GM18867 (cell line): ENCODE results near the gene RFX3.

Experiments used
- ATAC-seq: cut with Tn5 transposase; IDR thresholded peaks from one replicate; pipeline ENCODE4 v1.9.1; 2021; ENCODE audit warnings: mild to moderate bottlenecking, moderate library complexity; ENCODE audit not compliant: unreplicated experiment

RFX3 gene

GRCh38 chr9:3525836-3526164 lies at the start of gene RFX3:
TSS of gene RFX3 (minus strand) at chr9:3526001. CDS start at chr9:3395588, 130,413 bp downstream.
- peak; percentile 53 for ATAC-seq

DNA sequence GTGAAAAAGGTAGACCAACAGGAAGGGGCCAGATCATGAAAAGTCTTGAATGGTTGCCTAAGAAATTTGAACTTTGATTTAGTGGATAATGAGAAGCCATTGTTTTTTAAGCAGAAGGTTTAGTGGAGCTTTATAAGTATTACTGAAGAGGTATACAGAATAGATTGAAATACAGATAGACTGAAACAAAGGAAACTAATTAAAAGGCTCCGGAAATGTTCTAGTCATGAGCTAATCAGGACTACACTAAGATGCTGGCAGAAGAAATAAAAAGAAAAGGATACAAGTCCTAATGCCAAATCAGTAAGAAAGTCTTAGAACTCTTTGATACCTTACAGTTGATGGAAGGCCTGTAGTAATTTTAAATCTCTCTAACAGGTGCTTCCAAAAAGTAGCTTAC lies 45.7 kb upstream of the RFX3 start:
- no peak for ATAC-seq

DNA sequence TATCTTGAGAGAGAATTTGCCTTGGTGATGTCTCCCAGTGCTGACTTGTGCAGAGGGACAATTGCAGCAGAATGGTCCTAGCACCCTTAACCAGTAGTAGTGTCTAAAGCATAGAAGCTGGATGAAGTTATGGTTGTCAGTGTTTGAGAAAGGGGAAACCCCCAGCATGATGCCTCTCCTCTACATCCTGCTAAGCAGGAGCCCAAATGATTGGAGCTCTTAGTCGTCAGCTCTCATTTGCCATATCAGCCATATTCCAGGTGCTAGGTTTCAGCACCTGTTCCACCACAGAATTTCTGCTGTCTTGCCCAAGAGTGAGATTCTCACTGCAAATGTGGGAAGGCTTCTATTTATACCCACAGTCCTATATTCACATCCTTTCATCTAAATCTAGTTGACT lies 43.7 kb upstream of the RFX3 start:
- ATAC-seq = no peak

GRCh38 chr9:3567988-3568387 lies 42.2 kb upstream of the RFX3 start:
- no peak for ATAC-seq

- ATAC-seq = no peak
Observed at GRCh38 chr9:3553076-3553765, 27.4 kb upstream of the RFX3 start.

GRCh38 chr9:3549225-3549624 lies 23.4 kb upstream of the RFX3 start:
- no peak for ATAC-seq

GRCh38 chr9:3548648-3549047 lies 22.8 kb upstream of the RFX3 start:
- no peak for ATAC-seq

DNA sequence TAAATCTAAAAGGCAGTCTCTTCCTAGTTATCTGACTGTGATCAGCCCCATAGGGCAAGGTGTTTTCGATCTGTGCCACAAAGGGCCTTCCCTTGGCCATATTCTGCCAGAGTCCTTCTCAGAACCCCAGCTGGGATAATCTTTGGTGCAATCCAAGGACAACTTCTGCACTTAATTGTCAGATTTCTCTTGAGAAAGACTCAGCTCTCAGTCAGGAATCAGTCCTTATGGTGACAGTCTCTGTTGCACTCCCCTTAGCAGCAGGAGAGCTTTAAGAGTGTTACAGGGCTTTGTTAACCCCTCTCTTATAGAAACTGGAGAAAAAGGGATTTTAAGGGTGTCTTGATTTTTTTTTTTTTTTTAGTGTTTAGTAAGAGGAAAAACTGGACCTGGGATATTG lies 15.4 kb upstream of the RFX3 start:
- no peak for ATAC-seq

DNA sequence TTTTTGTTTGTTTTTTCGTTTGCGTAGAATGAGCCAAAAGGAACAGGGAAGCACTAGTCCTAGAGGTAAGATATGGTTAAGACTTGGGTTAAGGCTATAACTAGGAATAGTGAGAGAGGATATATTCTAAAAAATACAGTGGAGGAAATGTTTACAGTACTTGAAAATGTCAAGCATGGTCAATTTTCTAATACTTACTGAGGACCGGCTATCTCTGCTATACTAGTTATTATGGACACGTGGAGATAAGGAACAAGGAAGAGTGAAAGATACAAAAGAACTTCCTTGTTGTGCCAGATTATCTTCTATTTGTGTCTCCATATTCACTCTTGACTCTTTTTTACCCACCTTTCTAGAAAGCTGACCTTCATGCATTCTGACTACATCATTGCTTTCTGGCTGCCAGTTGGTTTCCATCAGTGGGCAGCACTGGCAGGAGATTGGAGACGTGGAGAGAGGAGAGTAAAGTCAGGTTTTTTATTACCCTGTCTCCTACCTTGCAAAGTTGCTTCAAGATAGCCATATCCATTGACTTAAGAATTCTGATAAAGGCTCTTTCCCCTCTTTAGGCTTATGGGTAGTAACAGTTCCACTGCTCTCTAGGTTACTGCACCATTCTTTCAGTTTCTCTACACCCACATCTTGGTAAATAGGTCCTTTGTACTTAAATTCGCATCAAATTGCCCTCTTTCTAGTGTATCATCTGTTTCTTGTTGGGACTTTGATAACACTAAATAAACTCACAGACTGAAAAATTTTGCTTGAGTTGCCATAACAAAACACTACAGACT lies 9.0 kb upstream of the RFX3 start:
- no peak for ATAC-seq

GRCh38 chr9:3532158-3532557 lies 6.4 kb upstream of the RFX3 start:
- ATAC-seq = no peak

DNA sequence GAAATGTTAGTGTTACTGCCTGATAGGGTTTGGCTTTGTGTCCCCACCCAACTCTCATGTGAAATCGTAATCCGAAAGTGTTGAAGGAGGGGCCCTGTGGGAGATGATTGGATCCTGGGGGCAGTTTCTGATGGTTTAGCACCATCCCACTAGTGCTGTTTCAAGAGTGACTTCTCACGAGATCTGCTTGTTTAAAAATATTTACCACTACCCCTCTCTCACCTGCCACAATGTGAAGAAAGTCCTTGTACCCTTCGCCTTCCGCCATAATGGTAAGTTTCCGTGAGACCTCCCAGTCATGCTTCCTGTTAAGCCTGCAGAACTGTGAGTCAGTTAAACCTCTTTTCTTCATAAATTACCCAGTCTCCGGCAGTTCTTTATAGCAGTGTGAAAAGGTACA lies 2.6 kb upstream of the RFX3 start:
- no peak for ATAC-seq

DNA sequence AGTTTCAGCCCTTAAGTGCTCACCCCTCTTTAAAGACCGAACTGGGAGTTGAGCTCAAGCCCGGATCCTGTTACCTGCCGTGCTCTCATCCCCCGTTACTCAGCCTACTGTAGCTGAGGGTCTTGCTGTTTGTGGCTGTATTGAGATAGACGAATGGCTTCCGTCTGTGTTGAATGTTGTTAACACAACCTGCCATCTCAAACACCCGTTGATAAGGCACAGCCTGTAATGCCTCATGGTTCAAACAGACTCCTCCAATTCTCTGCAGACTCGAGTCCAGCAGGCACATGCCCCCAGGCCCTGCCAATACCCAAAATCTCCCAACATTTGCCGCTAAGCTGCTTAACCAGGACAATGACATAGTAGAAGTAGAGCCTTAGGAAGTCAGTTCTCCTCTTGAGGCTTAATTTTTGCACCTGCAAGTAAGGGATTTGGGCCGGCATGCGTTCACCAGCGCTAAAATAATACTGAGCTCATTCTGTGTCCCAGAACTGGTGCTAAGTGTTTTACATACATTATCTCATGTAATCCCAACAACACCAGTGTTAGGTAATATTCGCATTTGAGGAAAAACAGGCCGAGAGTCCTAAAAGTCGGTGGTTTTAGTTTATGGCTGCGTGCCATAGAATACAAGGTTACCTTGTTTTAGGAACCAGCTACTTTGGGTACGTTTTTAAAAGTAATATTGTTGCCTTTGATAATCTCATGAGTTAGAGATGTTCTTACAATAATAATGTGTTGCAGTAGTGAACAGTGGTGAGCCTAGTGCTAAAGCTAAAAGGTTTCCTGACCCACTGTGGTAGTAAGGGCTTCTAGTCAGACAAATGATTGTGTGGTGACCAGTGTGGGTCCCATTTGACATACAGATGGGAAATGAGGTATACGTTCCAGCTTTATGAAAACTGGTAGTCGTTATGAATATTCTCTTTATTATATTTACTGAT lies 1.5 kb upstream of the RFX3 start:
- ATAC-seq = no peak

- ATAC-seq = peak; percentile 67
Observed at GRCh38 chr9:3526165-3526996, 580 bp upstream of the RFX3 start.

DNA sequence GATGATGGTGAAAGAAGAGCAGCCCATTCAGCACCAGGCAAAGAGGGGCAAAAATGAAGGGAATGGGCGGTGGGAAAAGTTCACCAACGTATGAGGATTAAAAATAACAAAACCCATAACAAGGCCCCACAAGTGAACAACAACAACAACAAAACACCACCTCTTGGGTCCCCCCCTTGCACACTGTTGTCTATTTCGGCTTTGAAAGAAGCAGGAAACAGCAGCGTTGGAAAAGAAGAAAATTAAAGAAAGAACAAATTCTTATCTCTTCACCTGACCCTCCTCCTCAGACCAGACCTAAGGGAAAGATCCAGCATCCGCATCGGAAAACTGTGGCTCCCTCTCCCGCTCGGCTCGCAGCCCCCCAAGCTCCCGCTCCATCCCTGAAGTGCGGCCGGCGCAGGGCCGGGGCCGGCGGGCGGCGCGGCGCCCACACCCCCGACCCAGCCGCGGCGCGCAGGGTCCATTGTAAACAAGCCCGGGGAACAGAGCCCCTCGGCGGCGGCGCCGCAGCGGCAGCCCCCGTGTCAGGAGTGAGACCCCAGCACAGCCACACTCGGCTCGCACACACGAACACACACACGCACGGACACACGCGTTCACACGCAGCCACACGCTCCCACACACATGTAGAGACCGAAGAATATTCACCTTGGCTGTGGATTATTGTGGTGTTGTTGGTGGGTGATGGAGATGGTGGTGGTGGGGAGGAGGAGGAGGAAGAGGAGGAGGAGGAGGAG lies 535 bp downstream of the RFX3 start:
- ATAC-seq = no peak

- ATAC-seq = no peak
Observed at GRCh38 chr9:3521966-3522365, 3.8 kb downstream of the RFX3 start.

DNA sequence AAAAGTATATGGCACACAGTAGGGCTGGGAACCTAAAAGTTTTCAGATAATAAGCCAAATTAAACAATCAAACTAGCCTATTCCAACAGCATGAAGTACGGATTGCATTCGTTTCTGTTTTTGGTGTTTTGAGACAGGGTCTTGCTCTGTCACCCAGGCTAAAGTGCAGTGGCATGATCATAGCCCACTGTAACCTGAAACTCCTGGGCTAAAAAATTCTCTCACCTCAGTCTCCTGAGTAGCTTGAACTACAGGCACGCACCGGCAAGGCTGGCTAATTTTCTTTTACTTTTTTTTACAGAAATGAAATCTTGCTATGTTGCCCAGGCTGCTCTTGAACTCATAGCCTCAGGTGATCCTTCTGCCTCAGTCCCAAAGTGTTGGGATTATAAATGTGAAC lies 5.2 kb downstream of the RFX3 start:
- ATAC-seq = no peak

DNA sequence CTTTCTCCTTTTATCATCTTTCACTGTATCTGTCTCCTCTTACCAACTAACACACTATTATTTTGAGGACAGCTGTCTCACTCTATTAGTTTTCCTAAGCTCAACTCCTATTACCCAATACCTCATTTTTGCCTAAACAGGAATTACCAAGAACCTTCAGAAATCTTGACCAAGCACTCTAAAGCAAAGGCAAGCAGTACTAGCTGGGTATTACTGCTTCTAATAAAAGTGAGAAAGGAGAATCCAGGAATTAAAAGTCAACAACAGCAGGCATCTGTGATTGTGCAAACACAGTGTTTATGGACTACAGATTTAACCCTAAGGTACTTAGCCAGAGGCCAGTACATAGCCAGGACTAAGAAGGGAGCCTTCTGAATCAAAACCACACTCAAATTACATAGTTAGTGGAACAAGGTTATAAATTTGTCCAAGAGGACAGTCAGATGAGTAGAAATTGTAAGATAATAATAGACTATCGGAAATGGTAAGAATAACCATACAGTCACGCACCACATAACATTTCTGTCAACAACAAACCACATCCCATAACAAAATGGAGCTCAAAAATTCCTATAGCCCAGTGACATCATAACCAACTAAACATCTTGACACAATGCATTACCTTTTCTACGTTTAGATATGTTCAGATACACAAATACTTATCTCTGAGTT lies 8.3 kb downstream of the RFX3 start:
- no peak for ATAC-seq

DNA sequence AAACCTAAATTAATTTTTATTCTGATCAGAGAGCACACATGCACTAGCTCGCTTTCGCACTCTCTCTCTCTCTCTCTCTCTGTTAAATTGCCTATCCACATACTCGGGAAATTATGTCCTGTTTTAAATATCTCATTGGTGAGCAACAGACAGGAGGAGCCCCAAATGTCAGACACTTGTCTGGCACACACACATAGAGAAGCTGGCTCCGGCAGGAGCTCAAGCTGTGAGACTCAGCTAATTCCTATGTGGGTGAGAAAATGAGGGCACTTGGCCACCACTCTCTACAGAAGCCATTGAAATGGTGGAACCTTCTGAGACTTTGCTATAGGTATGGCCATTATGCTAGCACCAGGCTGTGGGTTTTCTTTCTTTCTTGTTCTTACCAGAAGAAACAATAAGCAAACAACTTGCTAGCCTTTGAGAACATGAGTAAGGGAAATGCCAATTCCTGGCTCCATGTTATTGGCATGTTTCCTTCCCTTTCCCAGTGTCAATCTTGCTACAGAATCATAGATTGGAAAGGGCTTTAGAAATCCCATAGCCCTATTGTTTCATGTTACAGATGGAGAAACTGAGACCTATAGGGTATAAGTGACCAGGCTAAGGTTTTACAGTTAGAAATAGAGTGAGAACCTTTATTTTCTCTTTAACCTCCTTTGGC lies 9.0 kb downstream of the RFX3 start:
- ATAC-seq = no peak

DNA sequence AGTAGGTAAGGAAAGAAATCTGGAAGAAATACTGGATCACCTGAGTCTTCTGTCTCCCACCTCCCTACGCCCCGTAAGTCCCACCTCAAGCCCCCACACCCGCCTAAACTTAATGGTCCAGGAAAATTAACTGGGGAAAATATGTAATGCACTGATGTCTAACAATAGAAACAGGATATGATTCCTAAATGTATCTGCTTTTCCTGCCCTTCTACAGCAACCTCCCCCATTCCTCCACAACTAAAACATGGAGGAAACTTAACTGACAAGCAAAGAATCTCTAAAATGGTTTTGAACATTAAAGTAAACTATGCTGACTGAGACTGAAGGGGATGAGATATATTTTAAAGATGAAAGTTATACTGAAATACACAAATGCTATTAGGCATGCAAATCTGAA lies 10.4 kb downstream of the RFX3 start:
- ATAC-seq = no peak
